HTR-8/SVneo (cell line): ENCODE data around the gene C14orf132.
A peak's percentile ranks its signal among the peaks of the same experiment; 100 is the strongest.

ENCODE experiments used
- DNase-seq: peaks from one replicate; pipeline ENCODE4 v3.0.0; 2011; ENCODE audit warnings: low spot score, mixed read lengths; ENCODE audit not compliant: insufficient read length
- FAIRE-seq: peaks from 2 replicates; lab custom pipeline; 2011; peaks lifted over from hg19 to GRCh38; lab: Jason Lieb, UNC

C14orf132 gene

GRCh38 chr14:96038558-96038919 lies 623 bp upstream of the C14orf132 start:
- no peak for FAIRE-seq

DNA sequence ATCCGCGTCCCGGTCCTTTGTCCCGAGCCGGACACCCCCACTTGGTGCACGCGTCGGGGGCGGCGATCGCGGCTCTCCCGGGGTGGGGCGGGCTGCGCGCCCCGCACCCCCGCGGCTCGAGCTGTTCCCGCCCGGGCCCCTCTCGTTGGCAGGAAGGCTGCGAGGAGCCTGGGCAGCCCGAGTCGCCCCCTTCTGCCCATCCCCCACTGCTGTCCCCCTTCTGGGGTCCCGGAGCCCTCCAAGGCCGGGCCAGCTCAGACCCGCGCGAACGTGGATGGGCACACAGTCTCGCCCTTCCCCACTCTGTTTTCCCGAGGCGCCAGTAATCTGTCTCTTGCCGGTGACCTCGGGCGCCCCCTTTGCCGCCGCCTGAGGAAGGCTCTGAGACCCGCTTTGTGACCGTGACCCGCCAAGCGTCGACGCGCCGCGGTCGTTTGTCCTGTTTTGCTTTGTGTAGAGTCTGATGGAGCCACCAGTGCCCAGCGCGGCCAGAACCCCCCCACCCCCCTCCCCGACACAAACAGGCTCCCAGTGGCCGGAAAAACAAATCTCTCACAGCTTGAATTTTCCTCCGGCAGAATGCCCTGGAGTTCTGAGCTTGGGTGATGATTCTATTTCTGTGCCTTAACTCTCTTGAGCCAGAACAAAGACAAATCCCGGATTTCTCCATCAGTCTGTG lies 610 bp downstream of the C14orf132 start:
- DNase-seq (peak; percentile 34), FAIRE-seq (no peak)

More at GRCh38 chr14:96038558-96038919, 623 bp upstream of the C14orf132 start:
- DNase-seq, result no peak

DNA sequence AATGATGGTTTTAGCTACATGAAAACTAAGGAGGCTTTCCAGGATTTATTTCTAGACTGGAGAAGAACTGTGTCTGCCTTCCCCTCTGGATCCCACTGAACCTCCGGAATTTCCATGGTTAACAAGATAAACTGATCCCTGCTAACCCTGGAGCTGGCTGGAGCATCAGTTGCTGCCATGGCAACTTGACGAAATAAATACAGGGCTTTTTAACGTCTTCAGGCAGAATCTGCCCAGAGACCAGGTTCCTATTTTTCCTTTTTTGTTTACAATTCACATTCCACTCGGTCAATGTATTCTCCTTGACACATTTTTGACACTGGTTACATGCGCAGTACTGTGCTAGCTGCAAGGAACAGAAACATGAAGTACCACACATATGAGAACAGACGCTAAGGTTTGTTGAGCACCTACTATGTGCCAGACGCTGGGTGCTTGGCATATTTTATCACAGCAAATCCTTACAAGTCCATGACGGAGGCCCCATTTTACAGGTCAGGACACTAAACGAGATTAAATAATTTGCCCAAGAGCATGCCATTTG lies 1.7 kb downstream of the C14orf132 start:
- FAIRE-seq, result no peak
- DNase-seq, result no peak

- DNase-seq, result no peak
- FAIRE-seq, result no peak
Observed at GRCh38 chr14:96042248-96042930, 3.2 kb downstream of the C14orf132 start.

DNA sequence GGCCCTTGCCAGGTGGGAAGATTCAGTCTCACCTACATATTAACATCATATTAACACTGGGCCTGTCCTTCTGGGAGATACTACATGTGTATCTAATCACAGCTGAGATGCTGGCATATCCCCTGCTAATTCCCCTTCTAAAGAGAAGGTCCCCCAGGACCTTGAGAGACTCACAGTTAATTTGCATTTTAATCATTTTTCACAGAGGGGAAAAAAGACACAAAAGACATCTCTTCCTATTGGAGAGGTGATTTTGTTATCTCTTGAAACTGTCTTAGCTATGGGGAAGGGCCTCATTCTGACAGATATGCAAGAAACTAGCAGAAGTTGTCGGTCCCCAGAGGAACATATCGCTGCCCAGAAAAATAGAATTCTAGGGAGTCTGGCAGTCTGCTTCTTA lies 7.5 kb downstream of the C14orf132 start:
- no peak for FAIRE-seq
- no peak for DNase-seq

DNA sequence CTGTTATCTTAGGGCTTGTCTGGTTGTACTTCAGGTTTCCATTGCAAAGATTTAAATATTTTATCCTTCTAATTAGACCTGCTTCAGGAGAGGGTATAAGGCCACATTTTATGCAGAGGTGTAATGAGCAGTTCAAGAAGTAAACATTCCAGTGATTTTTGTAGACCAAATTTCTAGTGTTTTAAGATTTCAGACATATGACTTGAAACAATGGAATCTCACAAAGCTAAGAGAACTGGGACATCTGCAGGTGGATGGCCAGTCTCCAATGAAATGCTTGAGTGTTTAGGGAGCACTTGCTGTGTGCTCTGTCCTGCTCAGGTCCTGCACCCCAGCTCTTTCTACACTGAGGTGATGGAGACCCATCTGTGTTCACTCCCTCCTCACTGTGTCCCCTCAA lies 7.9 kb downstream of the C14orf132 start:
- DNase-seq (no peak), FAIRE-seq (no peak)

GRCh38 chr14:96049932-96050331 lies 10.8 kb downstream of the C14orf132 start:
- no peak for DNase-seq
- FAIRE-seq, result no peak

DNA sequence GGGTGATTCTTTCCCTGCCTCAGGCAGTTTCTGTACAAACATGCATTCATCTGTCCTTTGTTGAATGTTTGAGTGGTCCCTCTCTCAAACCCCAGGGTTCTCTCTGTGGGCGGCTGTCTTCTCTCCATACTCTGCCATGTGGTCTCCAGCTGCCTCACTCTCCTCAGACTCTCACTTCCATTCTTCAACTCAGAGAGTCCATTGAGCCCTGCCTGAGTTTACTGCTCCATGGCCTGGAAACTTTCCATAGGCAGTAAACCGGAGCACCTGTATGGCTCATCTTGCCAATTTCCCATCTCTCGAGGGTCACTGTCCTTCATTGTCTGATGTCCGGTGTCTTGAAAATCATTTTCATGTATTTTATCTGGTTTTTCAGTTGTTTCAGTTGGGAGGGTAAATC lies 11.3 kb downstream of the C14orf132 start:
- no peak for DNase-seq

GRCh38 chr14:96051231-96051630 lies 12.1 kb downstream of the C14orf132 start:
- no peak for FAIRE-seq

More for the DNA sequence above, 11.3 kb downstream of the C14orf132 start:
- no peak for FAIRE-seq

DNA sequence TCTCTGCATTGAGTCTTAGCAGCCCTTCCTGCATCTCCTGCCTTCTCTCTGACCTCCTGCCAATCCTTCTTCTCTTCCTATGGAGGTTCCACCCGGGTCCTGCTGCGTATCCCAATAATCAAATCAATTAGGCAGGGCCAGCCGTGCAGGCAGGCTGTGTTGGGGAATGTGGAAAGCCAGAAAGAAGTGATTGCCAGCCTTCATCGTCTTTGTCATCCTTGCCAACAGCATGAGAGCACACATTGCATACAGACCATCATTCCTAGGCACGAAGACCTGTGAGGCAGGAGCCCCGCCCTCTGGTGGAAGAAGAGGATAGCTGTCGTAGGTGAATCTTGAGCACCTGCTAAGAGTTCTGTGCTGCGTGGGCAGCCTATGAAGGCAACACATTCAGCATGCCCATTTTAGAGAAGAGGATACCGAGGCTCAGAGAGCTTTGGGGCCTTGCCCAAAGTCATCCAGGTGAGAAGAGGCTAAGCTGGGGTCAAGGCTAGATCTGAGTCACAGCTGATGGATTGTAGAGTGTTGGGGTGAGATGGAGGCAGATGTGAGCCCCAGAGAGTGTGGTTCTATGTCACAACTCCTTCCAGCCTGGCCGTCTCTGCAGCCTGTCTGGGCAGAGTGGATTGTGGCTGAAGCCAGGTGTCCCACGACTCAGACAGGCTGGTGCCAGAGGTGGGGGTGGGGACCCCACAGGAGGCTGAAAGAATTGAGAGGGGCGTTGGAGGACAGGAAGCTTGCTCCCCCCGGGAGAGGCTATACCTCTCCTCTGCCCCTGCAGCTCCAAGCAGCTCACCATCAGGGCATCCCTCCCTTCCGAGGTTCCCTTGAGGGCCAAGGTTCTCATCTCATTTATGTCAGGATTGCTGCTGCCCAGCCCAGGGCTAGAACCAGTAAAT lies 12.7 kb downstream of the C14orf132 start:
- DNase-seq (no peak), FAIRE-seq (no peak)

More at GRCh38 chr14:96051231-96051630, 12.1 kb downstream of the C14orf132 start:
- DNase-seq, result no peak

DNA sequence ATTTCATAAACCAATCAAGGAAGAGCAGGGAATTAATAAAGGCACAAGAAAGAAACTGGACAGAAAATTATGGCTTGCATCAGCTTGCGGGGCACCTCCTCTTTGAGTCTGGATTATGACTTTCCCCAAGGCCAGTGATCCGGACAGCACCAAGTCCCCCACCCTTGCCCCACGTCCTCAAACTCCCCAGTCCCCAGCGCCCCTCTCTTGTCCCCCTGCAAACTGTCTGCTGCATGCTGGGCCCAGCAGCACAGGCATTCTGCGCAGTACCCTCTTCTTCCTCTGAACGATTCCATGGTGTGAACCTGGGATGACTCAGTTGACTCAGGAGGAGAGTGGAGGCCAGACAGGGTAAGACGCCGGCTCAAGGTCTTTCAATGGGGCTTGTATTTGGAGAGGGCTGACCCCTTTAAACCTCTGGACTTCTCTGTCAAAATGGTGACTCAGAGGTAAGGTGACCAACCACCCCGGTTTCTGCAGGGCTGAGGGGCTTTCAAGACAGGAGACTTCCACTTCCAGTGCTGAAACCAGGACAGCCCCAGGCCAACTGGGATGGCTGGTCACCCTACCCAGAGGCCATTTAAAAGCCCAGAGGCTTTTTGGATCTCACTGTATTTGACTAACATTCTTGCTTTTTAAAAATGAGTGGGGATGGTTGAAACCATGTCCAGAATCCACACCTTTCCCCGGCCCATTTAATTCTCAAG lies 13.5 kb downstream of the C14orf132 start:
- FAIRE-seq (no peak), DNase-seq (no peak)

GRCh38 chr14:96053248-96053599 lies 14.1 kb downstream of the C14orf132 start:
- no peak for FAIRE-seq
- no peak for DNase-seq

DNA sequence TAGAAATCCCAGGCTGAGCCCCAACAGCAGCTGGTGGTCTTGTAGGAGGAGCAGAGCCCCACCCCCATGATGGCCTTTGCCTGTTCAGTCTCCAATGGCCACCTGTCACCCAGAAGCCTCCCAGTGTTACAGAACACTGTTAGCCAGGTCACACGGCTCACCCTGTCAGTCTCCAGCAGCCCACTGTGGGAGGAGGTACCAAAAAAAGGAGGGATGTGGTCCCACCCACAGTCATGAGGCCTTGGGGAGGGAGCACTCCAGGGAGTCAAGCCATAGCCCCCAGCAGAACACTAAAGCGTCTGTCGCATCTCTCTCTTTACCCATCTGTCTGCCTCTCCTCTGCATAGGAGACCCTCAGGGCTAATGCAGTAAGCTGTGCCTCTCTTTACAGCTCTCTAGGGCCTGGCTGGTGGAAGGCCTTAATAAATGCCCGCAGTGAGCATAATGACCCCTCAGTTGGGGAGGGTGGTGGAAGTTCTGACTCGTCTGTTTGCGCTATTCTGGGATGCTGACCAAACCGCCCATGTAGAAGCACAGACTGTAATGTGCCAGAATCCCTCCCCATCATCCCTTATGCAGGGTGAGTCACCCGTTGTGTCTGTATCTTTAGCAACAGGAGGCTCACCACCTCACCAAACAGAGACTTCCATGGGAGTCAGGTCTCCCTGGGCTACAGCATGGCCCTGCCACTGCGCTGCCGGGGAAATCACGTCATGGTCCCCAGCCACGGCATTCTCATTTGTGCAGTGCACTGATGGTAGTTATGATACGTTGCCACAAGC lies 14.6 kb downstream of the C14orf132 start:
- DNase-seq (no peak), FAIRE-seq (no peak)

GRCh38 chr14:96054661-96055060 lies 15.5 kb downstream of the C14orf132 start:
- DNase-seq (no peak), FAIRE-seq (no peak)

- DNase-seq (no peak), FAIRE-seq (no peak)
Observed at GRCh38 chr14:96055065-96055752, 16.0 kb downstream of the C14orf132 start.

- DNase-seq (no peak), FAIRE-seq (no peak)
Observed at GRCh38 chr14:96055753-96056508, 16.8 kb downstream of the C14orf132 start.

DNA sequence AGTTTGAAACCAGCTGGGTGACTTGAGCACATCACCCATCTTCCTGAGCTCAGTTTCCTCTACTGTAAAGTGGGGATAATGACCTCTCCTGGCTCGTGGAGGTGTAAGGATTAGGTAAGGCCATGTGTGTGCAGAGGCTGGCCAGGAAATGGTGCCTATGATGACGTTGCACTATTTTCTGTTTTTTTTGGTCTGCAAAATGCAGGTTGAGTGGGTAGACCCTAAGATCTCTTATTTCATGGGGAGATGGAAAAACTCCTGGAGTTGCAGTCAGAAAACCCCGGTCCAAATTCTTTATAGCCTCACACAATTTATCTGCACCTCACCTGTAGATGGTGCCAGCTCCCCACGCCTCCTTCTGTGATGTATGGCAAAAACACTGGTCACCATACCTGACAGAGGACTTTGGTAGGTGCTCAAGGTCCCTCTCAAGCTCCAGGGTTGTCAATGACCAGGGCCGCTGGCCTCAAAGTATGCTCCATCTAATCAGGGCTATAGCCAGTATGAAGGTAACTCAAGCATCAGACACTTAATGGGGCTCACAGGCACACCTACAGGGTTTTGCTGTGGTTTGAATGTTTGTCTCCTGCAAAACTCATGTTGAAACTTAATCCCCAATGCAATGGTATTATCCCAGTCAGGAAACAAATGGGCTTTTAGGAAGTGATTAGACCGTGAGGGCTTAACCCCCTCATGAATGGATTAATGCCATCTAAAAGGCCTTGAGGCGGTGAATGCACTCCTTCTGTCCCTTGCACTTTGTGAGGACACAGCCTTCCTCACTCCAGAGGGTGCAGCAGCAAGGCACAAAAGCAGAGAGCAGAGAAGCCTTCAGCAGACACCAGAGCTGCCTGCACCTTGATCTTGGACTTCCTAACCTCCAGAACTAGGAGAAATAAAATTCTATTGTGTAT lies 17.6 kb downstream of the C14orf132 start:
- FAIRE-seq (no peak), DNase-seq (no peak)
